K562 (cell line): ENCODE measurements around the gene COQ4. TPM values are rescaled to one million over a fixed set of nuclear protein-coding genes. Genes with fewer than 3 reads are reported as not detected.

Source experiments
- ELF2 ChIP-seq: fragments of 250-450 bp; sonication (Bioruptor Pico); IDR thresholded peaks from 2 replicates; pipeline ENCODE4 v1.5.0; 2021; ENCODE audit warnings: mild to moderate bottlenecking
- KLF6 ChIP-seq: fragments of 250-450 bp; sonication (Bioruptor Pico); IDR thresholded peaks from 2 replicates; pipeline ENCODE4 v1.4.0; 2020; ENCODE audit warnings: mild to moderate bottlenecking, moderate library complexity, borderline replicate concordance
- PTRF ChIP-seq: fragments of 450-650 bp; IDR thresholded peaks from 2 replicates; pipeline ENCODE4 v1.6.1; 2016; ENCODE audit warnings: mild to moderate bottlenecking, missing genetic modification characterization, missing compliant biosample characterization
- PTTG1 ChIP-seq: fragments of 450-650 bp; IDR thresholded peaks from 2 replicates; pipeline ENCODE4 v1.6.1; 2016; ENCODE audit warnings: low read depth, mild to moderate bottlenecking, missing genetic modification characterization, missing compliant biosample characterization
- ZNF23 ChIP-seq: fragments of 250-450 bp; sonication (Bioruptor Pico); IDR thresholded peaks from 2 replicates; pipeline ENCODE4 v1.4.0; 2020; ENCODE audit warnings: mild to moderate bottlenecking
- ZNF431 ChIP-seq: sonication (generic); formaldehyde crosslinking; IDR thresholded peaks from 2 replicates; pipeline ENCODE4 v1.8.0; 2022; ENCODE audit warnings: mild to moderate bottlenecking, missing genetic modification reagents
- ZNF699 ChIP-seq: fragments of 250-450 bp; sonication (Bioruptor Pico); IDR thresholded peaks from 2 replicates; pipeline ENCODE4 v1.8.0; 2021; ENCODE audit warnings: mild to moderate bottlenecking, moderate library complexity; ENCODE audit not compliant: insufficient replicate concordance
- ZNF77 ChIP-seq: fragments of 250-450 bp; sonication (Bioruptor Pico); IDR thresholded peaks from 2 replicates; pipeline ENCODE4 v1.5.0; 2020
- polyA plus RNA-seq, 8 experiments: library from polyadenylated mRNA; depleted of rRNA in 4 of 8; stranded (reverse) in 5 of 8; unstranded in 3 of 8; fragments of >200 nt; fragmentation: Nextera tagmentation in 2 of 8; fragmentation: Illumina TruSeq in 1 of 8; extraction: Ambion mirVana in 2 of 8; extraction: Trizol in 1 of 8; gene quantifications; 2 replicates each; pipeline versions ENCODE4 v1.2.1 to v1.2.3, GENCODE V29; 2011 to 2014; ENCODE audit warnings: inconsistent platforms in 1 of 8, missing spikeins in 1 of 8
- total RNA-seq, 7 experiments: library from RNA; depleted of rRNA in 6 of 7; stranded (reverse); fragments of >200 nt in 6 of 7; fragmentation: Illumina TruSeq in 2 of 7; extraction: Trizol in 2 of 7; gene quantifications; 2 replicates each; pipeline versions ENCODE4 v1.2.1 to v1.2.3, GENCODE V29; 2011 to 2021; ENCODE audit warnings: low replicate concordance in 1 of 7
- TF ChIP-seq, protein P1 (sequence below), 3 experiments: fragments of 200-800 bp in 1 of 3; fragments of 250-450 bp in 1 of 3; fragments of 450-650 bp in 1 of 3; sonication (Bioruptor Pico) in 1 of 3; sonication (Bioruptor generic) in 1 of 3; formaldehyde crosslinking in 1 of 3; IDR thresholded peaks; 2 replicates each; pipeline versions ENCODE4 v1.6.1 to v1.8.0; 2016 to 2022; ENCODE audit warnings: mild to moderate bottlenecking in 2 of 3, missing genetic modification characterization in 2 of 3, missing compliant biosample characterization in 1 of 3, moderate library complexity in 1 of 3
- TF ChIP-seq, protein P2 (sequence below), 2 experiments: fragments of 450-650 bp in 1 of 2; sonication (generic) in 1 of 2; formaldehyde crosslinking in 1 of 2; IDR thresholded peaks; 2 replicates each; pipeline versions ENCODE4 v1.7.1 to v1.9.0; 2016 to 2022; ENCODE audit warnings: inconsistent platforms in 1 of 2, mild to moderate bottlenecking in 1 of 2, missing genetic modification reagents in 1 of 2

Gene COQ4
- total and polyA plus RNA-seq, 9 of the 15 experiments (the other 6 are each of a cell fraction or from before 2014, with no cell fraction given), result 9.1 to 135 (median 67.2) TPM

DNA sequence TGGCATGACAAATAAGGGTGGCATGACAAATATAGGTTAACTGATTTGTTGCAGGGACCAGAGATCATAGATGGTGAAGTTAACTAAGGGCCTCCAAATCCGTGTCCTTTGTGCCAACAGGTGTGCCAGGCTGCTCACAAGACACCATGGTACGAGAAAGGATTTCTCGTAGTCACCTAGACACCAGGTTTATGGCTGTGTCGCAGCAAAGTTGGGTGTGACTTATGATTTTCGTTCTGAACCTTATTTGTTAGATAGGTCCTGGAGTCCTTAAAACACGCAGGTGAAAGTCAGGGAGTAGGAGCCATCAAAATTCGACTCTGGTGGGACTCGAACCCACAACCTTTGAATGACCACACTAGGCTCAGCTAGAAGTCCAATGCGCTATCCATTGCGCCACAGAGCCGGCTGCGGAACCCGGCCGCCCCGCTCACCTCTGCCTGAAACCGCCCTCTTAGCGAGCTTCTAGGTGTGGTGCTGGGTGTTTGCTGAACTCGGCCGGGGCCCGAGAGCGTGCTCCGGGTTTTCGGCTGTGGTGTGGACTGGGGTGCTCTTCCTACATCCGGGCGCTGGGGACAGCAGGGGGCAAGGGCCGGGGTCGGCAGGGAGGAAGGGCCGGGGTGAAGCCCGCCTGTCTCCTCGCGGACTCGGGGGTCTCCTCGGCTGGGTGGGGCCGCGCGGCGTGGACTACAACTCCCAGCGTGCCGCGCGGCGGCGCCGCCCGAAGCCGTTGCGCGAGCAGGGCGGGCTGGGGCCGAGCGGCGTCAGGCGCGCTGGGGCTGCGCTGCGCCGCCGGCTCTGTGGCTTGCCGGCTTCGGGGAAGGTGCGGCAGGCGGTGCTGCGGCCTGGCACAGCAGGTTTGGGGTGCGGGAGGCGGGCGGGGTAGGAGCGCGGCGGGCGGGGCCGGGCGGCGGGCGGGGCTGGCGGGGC is 17.4 kb downstream of the COQ4 start, which contains the start of gene SLC27A4 (continued):
- TF ChIP-seq, protein P1, sequence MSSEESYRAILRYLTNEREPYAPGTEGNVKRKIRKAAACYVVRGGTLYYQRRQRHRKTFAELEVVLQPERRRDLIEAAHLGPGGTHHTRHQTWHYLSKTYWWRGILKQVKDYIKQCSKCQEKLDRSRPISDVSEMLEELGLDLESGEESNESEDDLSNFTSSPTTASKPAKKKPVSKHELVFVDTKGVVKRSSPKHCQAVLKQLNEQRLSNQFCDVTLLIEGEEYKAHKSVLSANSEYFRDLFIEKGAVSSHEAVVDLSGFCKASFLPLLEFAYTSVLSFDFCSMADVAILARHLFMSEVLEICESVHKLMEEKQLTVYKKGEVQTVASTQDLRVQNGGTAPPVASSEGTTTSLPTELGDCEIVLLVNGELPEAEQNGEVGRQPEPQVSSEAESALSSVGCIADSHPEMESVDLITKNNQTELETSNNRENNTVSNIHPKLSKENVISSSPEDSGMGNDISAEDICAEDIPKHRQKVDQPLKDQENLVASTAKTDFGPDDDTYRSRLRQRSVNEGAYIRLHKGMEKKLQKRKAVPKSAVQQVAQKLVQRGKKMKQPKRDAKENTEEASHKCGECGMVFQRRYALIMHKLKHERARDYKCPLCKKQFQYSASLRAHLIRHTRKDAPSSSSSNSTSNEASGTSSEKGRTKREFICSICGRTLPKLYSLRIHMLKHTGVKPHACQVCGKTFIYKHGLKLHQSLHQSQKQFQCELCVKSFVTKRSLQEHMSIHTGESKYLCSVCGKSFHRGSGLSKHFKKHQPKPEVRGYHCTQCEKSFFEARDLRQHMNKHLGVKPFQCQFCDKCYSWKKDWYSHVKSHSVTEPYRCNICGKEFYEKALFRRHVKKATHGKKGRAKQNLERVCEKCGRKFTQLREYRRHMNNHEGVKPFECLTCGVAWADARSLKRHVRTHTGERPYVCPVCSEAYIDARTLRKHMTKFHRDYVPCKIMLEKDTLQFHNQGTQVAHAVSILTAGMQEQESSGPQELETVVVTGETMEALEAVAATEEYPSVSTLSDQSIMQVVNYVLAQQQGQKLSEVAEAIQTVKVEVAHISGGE (CRISPR knock-in tag; IDR thresholded peaks at IDR 0.05), result 0 out of 6 replicates have a peak, but pooled peaks of 1 of the 3 experiments have one; percentile 19
- TF ChIP-seq ZNF23 (CRISPR knock-in tag), result no peak
- no peak for TF ChIP-seq PTTG1
- TF ChIP-seq KLF6, result peak; percentile 65; the same call in 1 of the 2 replicates
- no peak for TF ChIP-seq ZNF431
- peak; percentile 35 for TF ChIP-seq ELF2 (CRISPR knock-in tag)
- TF ChIP-seq PTRF, result no peak
- no peak; the same call in 1 of the 2 replicates for TF ChIP-seq ZNF77 (CRISPR knock-in tag)
- TF ChIP-seq, protein P2, sequence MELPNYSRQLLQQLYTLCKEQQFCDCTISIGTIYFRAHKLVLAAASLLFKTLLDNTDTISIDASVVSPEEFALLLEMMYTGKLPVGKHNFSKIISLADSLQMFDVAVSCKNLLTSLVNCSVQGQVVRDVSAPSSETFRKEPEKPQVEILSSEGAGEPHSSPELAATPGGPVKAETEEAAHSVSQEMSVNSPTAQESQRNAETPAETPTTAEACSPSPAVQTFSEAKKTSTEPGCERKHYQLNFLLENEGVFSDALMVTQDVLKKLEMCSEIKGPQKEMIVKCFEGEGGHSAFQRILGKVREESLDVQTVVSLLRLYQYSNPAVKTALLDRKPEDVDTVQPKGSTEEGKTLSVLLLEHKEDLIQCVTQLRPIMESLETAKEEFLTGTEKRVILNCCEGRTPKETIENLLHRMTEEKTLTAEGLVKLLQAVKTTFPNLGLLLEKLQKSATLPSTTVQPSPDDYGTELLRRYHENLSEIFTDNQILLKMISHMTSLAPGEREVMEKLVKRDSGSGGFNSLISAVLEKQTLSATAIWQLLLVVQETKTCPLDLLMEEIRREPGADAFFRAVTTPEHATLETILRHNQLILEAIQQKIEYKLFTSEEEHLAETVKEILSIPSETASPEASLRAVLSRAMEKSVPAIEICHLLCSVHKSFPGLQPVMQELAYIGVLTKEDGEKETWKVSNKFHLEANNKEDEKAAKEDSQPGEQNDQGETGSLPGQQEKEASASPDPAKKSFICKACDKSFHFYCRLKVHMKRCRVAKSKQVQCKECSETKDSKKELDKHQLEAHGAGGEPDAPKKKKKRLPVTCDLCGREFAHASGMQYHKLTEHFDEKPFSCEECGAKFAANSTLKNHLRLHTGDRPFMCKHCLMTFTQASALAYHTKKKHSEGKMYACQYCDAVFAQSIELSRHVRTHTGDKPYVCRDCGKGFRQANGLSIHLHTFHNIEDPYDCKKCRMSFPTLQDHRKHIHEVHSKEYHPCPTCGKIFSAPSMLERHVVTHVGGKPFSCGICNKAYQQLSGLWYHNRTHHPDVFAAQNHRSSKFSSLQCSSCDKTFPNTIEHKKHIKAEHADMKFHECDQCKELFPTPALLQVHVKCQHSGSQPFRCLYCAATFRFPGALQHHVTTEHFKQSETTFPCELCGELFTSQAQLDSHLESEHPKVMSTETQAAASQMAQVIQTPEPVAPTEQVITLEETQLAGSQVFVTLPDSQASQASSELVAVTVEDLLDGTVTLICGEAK (IDR thresholded peaks at IDR 0.05), result peak; percentile 90
- TF ChIP-seq, protein P2 (CRISPR knock-in tag; IDR thresholded peaks at IDR 0.05), result no peak
- TF ChIP-seq ZNF699 (CRISPR knock-in tag), result no peak
